NCI-H1436 (cell line): ENCODE measurements around the gene FXR2.
"Not testable (repeated sequence)": the region's sequence is repeated elsewhere in the genome, so short reads cannot be mapped to it uniquely, and the experiment has no call there.

Experiments
- DNase-seq: peaks from one replicate; lab custom pipeline; 2025; lab: John Stamatoyannopoulos, UW

Gene FXR2

GRCh38 chr17:7627250-7628121 lies 12.8 kb upstream of the FXR2 start, which contains the start of gene SAT2:
Gene SAT2 (minus strand): TSS chr17:7627821. CDS start chr17:7627635, 186 bp downstream.
- DNase-seq, result peak; percentile 84

- no peak for DNase-seq
These were observed 12.2 kb upstream of the FXR2 start for GRCh38 chr17:7626956-7627249.

GRCh38 chr17:7626307-7626706 lies 11.6 kb upstream of the FXR2 start:
- no peak for DNase-seq

- DNase-seq, result not testable (repeated sequence)
These were observed 11.1 kb upstream of the FXR2 start for GRCh38 chr17:7625749-7626148.

GRCh38 chr17:7623661-7624060 lies 9.0 kb upstream of the FXR2 start:
- no peak for DNase-seq

- DNase-seq, result no peak
These were observed 6.1 kb upstream of the FXR2 start for GRCh38 chr17:7620835-7621234.

GRCh38 chr17:7618608-7619007 lies 3.9 kb upstream of the FXR2 start:
- DNase-seq, result no peak

- DNase-seq, result no peak
These were observed 609 bp upstream of the FXR2 start for GRCh38 chr17:7615265-7615747.

GRCh38 chr17:7613769-7614424 lies 800 bp downstream of the FXR2 start:
- no peak for DNase-seq

- DNase-seq, result no peak
These were observed 2.4 kb downstream of the FXR2 start for GRCh38 chr17:7612294-7612640.

GRCh38 chr17:7611635-7612293 lies 2.9 kb downstream of the FXR2 start:
- no peak for DNase-seq

GRCh38 chr17:7610641-7611040 lies 4.1 kb downstream of the FXR2 start:
- no peak for DNase-seq

GRCh38 chr17:7606280-7606679 lies 8.4 kb downstream of the FXR2 start:
- DNase-seq, result no peak

- not testable (repeated sequence) for DNase-seq
These were observed 17.1 kb downstream of the FXR2 start for GRCh38 chr17:7597561-7597960.

- no peak for DNase-seq
These were observed 21.4 kb downstream of the FXR2 start for GRCh38 chr17:7593296-7593695.

GRCh38 chr17:7592422-7593021 lies 22.2 kb downstream of the FXR2 start:
- no peak for DNase-seq

GRCh38 chr17:7591596-7591995 lies 23.1 kb downstream of the FXR2 start:
- no peak for DNase-seq

GRCh38 chr17:7590743-7591142 lies 24.0 kb downstream of the FXR2 start:
- DNase-seq, result no peak

GRCh38 chr17:7589891-7590691 lies 24.6 kb downstream of the FXR2 start, which contains the start of gene SOX15:
Gene SOX15 (minus strand): TSS chr17:7590094. CDS start chr17:7589676, 418 bp downstream.
- DNase-seq, result no peak

- no peak for DNase-seq
These were observed 25.4 kb downstream of the FXR2 start for GRCh38 chr17:7589204-7589868.
